GM10266 (cell line): ENCODE data around the gene UBE2V1.
"Not testable (repeated sequence)": the region's sequence is repeated elsewhere in the genome, so short reads cannot be mapped to it uniquely, and the experiment has no call there.

ENCODE experiments used
- DNase-seq: peaks from one replicate; pipeline ENCODE4 v3.0.0; 2012; ENCODE audit errors: extremely low spot score
- CTCF ChIP-seq: IDR thresholded peaks from 2 replicates; pipeline ENCODE4 v1.5.1; 2012; ENCODE audit warnings: mild to moderate bottlenecking, low read depth; ENCODE audit not compliant: control insufficient read depth, insufficient read depth; ENCODE audit errors: missing control alignments

The UBE2V1 gene

GRCh38 chr20:50141811-50142561 lies 29.0 kb upstream of the UBE2V1 start:
- DNase-seq: no peak
- no peak for TF ChIP-seq CTCF

GRCh38 chr20:50141018-50141675 lies 28.2 kb upstream of the UBE2V1 start:
- DNase-seq: no peak

GRCh38 chr20:50140339-50140859 lies 27.4 kb upstream of the UBE2V1 start:
- no peak for TF ChIP-seq CTCF
- DNase-seq: no peak

More at GRCh38 chr20:50141018-50141675, 28.2 kb upstream of the UBE2V1 start:
- TF ChIP-seq CTCF: no peak

GRCh38 chr20:50138479-50139393 lies 25.8 kb upstream of the UBE2V1 start:
- TF ChIP-seq CTCF: no peak
- no peak for DNase-seq

GRCh38 chr20:50138120-50138478 lies 25.1 kb upstream of the UBE2V1 start:
- TF ChIP-seq CTCF: no peak
- DNase-seq: no peak

GRCh38 chr20:50137702-50138101 lies 24.8 kb upstream of the UBE2V1 start:
- not testable (repeated sequence) for DNase-seq

GRCh38 chr20:50136822-50137599 lies 24.1 kb upstream of the UBE2V1 start:
- DNase-seq: no peak

GRCh38 chr20:50135157-50135556 lies 22.2 kb upstream of the UBE2V1 start:
- DNase-seq: not testable (repeated sequence)

More at GRCh38 chr20:50136822-50137599, 24.1 kb upstream of the UBE2V1 start:
- no peak for TF ChIP-seq CTCF
